DMS53 treated with DMSO at 0.1 percent for 48 hours (cell line): Measurements from ENCODE around the gene KPTN.
"Not testable (repeated sequence)": the region's sequence is repeated elsewhere in the genome, so short reads cannot be mapped to it uniquely, and the experiment has no call there.

ENCODE experiments used
- DNase-seq: peaks from one replicate; lab custom pipeline; 2025; ENCODE audit not compliant: unreplicated experiment; lab: John Stamatoyannopoulos, UW

Gene KPTN

GRCh38 chr19:47492571-47493377, 8.8 kb upstream of the KPTN start:
- DNase-seq, result no peak

- DNase-seq, result no peak
Observed at GRCh38 chr19:47492137-47492533, 8.1 kb upstream of the KPTN start.

- no peak for DNase-seq
Observed at GRCh38 chr19:47491358-47492136, 7.5 kb upstream of the KPTN start.

GRCh38 chr19:47490847-47491246, 6.8 kb upstream of the KPTN start:
- DNase-seq, result no peak

GRCh38 chr19:47490031-47490430, 6.0 kb upstream of the KPTN start:
- no peak for DNase-seq

- no peak for DNase-seq
Observed at GRCh38 chr19:47489072-47489914, 5.3 kb upstream of the KPTN start.

- no peak for DNase-seq
Observed at GRCh38 chr19:47487551-47488515, 3.8 kb upstream of the KPTN start.

GRCh38 chr19:47486900-47487299, 2.9 kb upstream of the KPTN start:
- no peak for DNase-seq

- DNase-seq, result not testable (repeated sequence)
Observed at GRCh38 chr19:47486220-47486619, 2.2 kb upstream of the KPTN start.

- DNase-seq, result no peak
Observed at GRCh38 chr19:47485210-47485609, 1.2 kb upstream of the KPTN start.

- DNase-seq, result no peak
Observed at GRCh38 chr19:47483200-47483599, 819 bp downstream of the KPTN start.

- no peak for DNase-seq
Observed at GRCh38 chr19:47481460-47482052, 2.5 kb downstream of the KPTN start.

- no peak for DNase-seq
Observed at GRCh38 chr19:47480658-47481057, 3.4 kb downstream of the KPTN start.

- no peak for DNase-seq
Observed at GRCh38 chr19:47479701-47480503, 4.1 kb downstream of the KPTN start.

- DNase-seq, result no peak
Observed at GRCh38 chr19:47476438-47476972, 7.5 kb downstream of the KPTN start.

- no peak for DNase-seq
Observed at GRCh38 chr19:47475465-47475864, 8.6 kb downstream of the KPTN start.

- no peak for DNase-seq
Observed at GRCh38 chr19:47473336-47473735, 10.7 kb downstream of the KPTN start.

- peak; percentile 57 for DNase-seq
Observed at GRCh38 chr19:47471733-47472457, 12.1 kb downstream of the KPTN start, which contains the start of gene SLC8A2. SLC8A2 (minus strand) TSS chr19:47471893; CDS start chr19:47466403, 5,490 bp downstream.
